Suprapubic skin (tissue), 3 donors: ENCODE measurements around the gene KNL1.

Source experiments
- POLR2A ChIP-seq, 2 donors: fragments of 450-650 bp; IDR thresholded peaks; one replicate each; pipeline ENCODE4 v1.6.1; 2017; ENCODE audit warnings: antibody characterized with exemption in 2 of 2, mild to moderate bottlenecking in 2 of 2, moderate library complexity in 2 of 2
- TF ChIP-seq, protein P1 (sequence below), 2 donors: fragments of 200-600 bp in 1 of 2; fragments of 450-650 bp in 1 of 2; sonication (generic) in 1 of 2; IDR thresholded peaks; one replicate each; pipeline ENCODE4 v1.5.1; 2016 to 2019; ENCODE audit warnings: antibody characterized with exemption in 2 of 2, mild to moderate bottlenecking in 1 of 2, moderate library complexity in 1 of 2

DNA sequence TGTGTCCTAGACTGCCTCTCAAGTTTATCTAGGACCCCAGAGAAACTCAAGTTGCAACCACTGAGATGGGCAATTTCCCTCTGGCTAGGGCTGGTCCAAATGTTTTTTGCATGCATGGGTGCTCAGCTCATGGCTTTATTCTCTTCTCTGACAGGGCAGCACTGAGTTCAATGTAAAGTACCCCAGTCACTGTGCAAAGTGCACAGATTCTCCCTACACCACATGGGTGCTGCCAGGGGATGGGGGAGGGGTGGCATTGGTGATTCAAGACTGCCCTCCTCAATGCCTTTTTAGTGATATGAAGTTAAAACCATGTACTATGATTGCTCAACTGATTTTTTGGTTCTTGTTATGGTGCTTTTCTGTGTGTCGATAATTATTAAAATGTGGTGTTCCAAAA is 86.1 kb downstream of the KNL1 start:
- TF ChIP-seq, protein P1, sequence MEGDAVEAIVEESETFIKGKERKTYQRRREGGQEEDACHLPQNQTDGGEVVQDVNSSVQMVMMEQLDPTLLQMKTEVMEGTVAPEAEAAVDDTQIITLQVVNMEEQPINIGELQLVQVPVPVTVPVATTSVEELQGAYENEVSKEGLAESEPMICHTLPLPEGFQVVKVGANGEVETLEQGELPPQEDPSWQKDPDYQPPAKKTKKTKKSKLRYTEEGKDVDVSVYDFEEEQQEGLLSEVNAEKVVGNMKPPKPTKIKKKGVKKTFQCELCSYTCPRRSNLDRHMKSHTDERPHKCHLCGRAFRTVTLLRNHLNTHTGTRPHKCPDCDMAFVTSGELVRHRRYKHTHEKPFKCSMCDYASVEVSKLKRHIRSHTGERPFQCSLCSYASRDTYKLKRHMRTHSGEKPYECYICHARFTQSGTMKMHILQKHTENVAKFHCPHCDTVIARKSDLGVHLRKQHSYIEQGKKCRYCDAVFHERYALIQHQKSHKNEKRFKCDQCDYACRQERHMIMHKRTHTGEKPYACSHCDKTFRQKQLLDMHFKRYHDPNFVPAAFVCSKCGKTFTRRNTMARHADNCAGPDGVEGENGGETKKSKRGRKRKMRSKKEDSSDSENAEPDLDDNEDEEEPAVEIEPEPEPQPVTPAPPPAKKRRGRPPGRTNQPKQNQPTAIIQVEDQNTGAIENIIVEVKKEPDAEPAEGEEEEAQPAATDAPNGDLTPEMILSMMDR (IDR thresholded peaks at IDR 0.05): no peak
- no peak for TF ChIP-seq POLR2A (IDR thresholded peaks at IDR 0.05)
